Choroid plexus epithelial cell (primary cell): ENCODE measurements around the gene SUMF1.

Experiments
- DNase-seq: peaks from one replicate; pipeline ENCODE4 v3.0.0-alpha.2; 2010; ENCODE audit warnings: low read depth
- H3K4me3 ChIP-seq: 2 replicates; pipeline ENCODE4 v1.5.1; 2011; ENCODE audit warnings: low read depth, mild to moderate bottlenecking, control low read depth, low read length, moderate library complexity
- TF ChIP-seq, protein P1 (sequence below): conservative IDR thresholded peaks from 2 replicates; pipeline ENCODE4 v1.5.1; 2011; ENCODE audit warnings: low read depth, mild to moderate bottlenecking, control low read depth, inconsistent platforms, low read length, moderate library complexity

Gene SUMF1

DNA sequence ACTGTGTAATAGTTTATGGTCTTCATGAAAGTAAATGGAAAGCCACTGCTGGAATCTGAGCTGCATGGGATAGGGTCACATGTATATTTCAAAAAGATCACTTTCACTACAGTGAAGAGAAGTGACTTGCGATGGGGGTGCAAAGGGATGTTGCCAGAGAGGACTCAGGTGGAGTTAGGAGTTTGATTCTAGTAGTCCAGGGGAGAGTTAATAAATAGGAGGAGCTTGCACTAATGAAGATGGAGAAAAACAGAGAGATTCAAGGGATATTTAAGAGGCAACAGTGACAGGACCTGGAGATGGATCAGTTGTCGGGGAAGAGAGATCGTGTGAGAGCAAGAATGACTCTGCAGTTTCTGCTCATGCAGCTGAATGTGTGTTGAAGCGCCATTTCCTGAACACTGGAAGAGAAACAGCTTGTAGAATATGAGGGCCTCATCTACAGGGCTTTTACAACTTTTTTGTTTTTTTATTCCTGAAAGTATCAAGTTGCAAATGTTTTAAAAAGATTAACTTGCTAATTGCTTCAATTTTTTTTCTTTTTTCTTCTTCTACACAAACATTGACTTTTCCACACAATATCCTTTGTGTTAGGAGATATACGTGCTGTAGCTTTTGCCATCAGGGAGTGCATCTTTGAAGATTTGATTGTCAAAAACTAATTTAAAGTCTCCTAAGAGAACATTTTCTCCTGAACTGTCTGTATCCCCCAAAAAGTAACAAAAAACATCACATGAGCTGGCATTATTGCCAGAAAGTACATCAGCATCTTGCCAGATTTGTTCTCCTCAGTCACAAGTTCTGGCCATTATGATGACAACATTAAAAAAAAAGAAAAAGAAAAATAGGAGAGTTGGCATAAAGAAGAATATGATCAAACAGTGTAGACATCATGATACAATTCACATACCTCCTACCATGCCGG lies 126.4 kb downstream of the SUMF1 start:
- DNase-seq = peak; percentile 21
- TF ChIP-seq, protein P1, sequence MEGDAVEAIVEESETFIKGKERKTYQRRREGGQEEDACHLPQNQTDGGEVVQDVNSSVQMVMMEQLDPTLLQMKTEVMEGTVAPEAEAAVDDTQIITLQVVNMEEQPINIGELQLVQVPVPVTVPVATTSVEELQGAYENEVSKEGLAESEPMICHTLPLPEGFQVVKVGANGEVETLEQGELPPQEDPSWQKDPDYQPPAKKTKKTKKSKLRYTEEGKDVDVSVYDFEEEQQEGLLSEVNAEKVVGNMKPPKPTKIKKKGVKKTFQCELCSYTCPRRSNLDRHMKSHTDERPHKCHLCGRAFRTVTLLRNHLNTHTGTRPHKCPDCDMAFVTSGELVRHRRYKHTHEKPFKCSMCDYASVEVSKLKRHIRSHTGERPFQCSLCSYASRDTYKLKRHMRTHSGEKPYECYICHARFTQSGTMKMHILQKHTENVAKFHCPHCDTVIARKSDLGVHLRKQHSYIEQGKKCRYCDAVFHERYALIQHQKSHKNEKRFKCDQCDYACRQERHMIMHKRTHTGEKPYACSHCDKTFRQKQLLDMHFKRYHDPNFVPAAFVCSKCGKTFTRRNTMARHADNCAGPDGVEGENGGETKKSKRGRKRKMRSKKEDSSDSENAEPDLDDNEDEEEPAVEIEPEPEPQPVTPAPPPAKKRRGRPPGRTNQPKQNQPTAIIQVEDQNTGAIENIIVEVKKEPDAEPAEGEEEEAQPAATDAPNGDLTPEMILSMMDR = no peak

DNA sequence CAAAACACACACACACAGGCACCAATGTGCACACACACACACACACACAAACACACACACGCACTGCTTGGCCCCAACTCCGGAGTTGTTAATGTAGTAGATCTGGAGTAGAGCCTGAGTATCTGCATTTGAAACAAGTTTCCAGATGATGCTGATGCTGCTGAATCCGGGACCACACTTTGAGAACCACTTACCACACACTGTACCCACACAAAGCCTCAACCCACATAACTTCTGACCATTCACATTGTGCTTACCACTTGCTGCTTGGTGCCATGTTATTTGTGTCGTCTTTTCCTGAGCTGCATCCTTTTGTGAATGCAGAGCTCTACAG lies 127.0 kb downstream of the SUMF1 start:
- TF ChIP-seq, protein P1 = no peak
- no peak for DNase-seq
- H3K4me3 ChIP-seq = no peak overlapping the region

More for the DNA sequence above, 126.4 kb downstream of the SUMF1 start:
- H3K4me3 ChIP-seq = no peak overlapping the region

DNA sequence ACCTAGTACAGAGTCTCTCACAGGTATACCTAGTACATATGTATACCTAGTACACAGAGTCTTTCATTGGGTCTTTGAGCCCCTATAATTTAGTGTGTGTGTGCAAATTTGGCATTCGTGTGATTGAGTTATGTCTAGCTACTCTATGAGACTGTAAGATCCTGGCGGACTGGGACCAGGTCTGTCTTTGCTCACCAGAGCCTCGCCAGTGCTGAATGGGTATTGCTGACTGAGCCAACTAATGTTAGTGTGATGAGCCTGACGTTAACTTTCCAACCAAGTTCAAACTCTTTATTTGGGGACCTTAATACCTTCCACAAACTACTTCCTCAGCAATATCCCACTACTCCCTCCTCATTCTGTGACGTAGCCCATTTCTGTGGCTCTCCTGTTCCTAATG lies 128.3 kb downstream of the SUMF1 start:
- TF ChIP-seq, protein P1 = no peak
- H3K4me3 ChIP-seq = no peak overlapping the region
- DNase-seq = no peak

DNA sequence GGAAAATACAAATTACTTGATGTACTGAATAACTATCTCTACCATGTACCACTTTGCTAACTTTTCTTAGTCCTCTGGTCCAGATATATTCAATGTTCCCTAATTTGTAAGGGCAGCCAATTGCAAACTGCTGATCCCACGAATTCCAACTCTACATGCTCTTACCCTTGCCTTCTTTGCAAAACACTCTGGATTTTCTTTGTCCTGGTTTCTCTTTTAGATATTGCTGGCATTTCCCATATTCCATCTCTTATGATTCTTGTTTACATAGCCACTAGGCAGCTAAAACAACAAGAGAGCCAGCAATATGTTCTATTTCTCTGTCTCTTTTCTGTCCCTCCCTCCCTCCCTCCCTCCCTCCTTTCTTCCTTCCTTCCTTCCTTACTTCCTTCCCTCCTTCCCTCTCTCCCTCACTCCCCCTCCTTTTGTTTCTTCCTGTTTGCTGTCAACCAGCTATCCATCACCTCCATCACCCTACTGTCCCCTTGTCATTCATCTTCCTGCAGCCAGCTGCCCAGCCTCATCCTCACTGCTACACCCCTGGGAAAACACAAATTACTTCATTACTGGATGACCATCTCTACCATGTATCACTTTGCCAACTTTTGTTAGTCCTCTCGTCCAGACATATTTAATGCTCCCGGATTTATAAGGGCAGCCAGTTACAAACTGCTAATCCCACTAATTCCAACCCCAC lies 130.1 kb downstream of the SUMF1 start:
- H3K4me3 ChIP-seq = no peak overlapping the region
- no peak for DNase-seq
- TF ChIP-seq, protein P1 = no peak

DNA sequence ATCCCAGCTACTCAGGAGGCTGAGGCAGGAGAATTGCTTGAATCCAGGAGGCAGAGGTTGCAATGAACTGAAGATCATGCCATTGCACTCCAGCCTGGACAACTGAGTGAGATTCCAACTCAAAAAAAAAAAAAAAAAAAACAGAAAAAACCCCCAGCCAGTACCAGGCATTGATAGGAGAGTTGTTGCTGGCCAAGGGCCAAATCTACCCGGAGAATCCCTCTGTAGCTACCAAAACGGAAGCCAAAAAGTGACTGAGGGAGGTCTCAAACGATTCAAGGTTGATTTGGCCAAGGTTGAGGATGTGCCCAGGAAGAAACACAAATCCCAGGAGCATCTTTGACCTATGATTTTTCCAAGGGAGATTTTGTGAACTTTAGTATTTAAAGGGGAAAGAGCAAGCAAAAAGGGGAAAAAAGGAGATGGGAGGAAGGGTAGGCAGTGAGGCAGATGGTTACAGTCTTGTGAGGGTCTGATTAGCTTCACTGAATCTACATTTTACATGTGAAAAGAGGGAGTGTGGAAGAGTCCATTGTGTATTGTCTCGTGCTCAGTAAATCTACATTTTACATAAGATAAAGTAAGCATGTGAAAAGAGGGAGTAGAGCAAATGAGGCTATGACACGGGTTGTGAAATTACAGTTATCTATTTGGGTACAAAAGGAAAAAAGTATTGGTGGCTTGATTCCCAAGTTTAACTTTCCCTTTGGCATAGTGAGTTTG lies 131.1 kb downstream of the SUMF1 start:
- H3K4me3 ChIP-seq = no peak overlapping the region
- TF ChIP-seq, protein P1 = no peak
- DNase-seq = no peak

DNA sequence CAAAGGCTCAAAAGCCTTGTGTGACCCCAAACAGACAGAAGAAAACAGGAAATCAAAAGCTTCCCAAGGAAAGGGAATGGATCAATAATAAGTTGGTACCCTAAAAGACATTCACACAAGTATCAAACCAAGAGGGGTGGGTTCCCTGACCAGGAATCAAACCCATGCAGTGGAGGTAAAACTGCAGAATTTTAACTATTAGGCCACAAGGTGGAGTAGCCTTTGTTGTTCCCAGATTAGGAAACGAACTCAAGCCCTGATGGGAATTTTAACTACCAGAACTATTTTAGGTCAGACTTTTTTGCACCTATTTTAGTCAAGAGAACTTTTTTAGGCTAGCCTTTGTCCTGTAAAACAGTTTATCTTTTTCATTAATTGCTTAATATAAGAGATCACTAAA lies 132.5 kb downstream of the SUMF1 start:
- TF ChIP-seq, protein P1 = peak; percentile 17
- DNase-seq = no peak
- H3K4me3 ChIP-seq = no peak overlapping the region
